GM12891 (cell line): Measurements from ENCODE around the gene FOXL3.

ENCODE experiments used
- DNase-seq: peaks from one replicate; pipeline ENCODE4 v3.0.0; 2011; ENCODE audit warnings: low spot score; ENCODE audit not compliant: insufficient read length
- FAIRE-seq: peaks from 2 replicates; lab custom pipeline; 2011; peaks lifted over from hg19 to GRCh38; lab: Jason Lieb, UNC
- PAX5 ChIP-seq: IDR thresholded peaks from 2 replicates; pipeline ENCODE4 v1.6.1; 2011; ENCODE audit warnings: low read length, moderate library complexity, mild to moderate bottlenecking; ENCODE audit not compliant: insufficient read depth, severe bottlenecking
- POLR2A ChIP-seq: IDR thresholded peaks from 2 replicates; pipeline ENCODE4 v1.6.1; 2011; ENCODE audit warnings: low read depth, low read length, control low read depth
- POLR2AphosphoS5 ChIP-seq: IDR thresholded peaks from 2 replicates; pipeline ENCODE4 v1.6.1; 2011; ENCODE audit warnings: low read depth, low read length, control low read depth
- POU2F2 ChIP-seq: IDR thresholded peaks from 2 replicates; pipeline ENCODE4 v1.6.1; 2011; ENCODE audit warnings: low read depth, mild to moderate bottlenecking, control low read depth, low read length, moderate library complexity
- SPI1 ChIP-seq: IDR thresholded peaks from 2 replicates; pipeline ENCODE4 v1.6.1; 2011; ENCODE audit warnings: low read depth, low read length, control low read depth
- TAF1 ChIP-seq: IDR thresholded peaks from 2 replicates; pipeline ENCODE4 v1.6.1; 2011; ENCODE audit warnings: low read depth, low read length, control low read depth

The FOXL3 gene

GRCh38 chr7:336810-337566 lies 47.0 kb downstream of the FOXL3 start:
- FAIRE-seq = no peak
- no peak for DNase-seq
- TF ChIP-seq TAF1 = no peak

GRCh38 chr7:337567-337951 lies 47.6 kb downstream of the FOXL3 start:
- no peak for DNase-seq
- no peak for FAIRE-seq
- TF ChIP-seq POLR2A (no peak), SPI1 (no peak), POLR2AphosphoS5 (no peak), TAF1 (no peak), POU2F2 (no peak)

GRCh38 chr7:338295-339061 lies 48.5 kb downstream of the FOXL3 start:
- no peak for DNase-seq
- TF ChIP-seq POLR2AphosphoS5 (no peak), SPI1 (no peak), POU2F2 (no peak), TAF1 (no peak), POLR2A (no peak), PAX5 (no peak)
- no peak for FAIRE-seq

- FAIRE-seq (no peak), DNase-seq (no peak)
- TF ChIP-seq POLR2AphosphoS5 (no peak), POU2F2 (no peak), POLR2A (no peak), TAF1 (no peak), SPI1 (no peak), PAX5 (no peak)
These were observed 49.0 kb downstream of the FOXL3 start for GRCh38 chr7:339062-339342.

GRCh38 chr7:339696-340095 lies 49.7 kb downstream of the FOXL3 start:
- FAIRE-seq (no peak), DNase-seq (no peak)
- no peak for TF ChIP-seq PAX5

- FAIRE-seq = no peak
- TF ChIP-seq POU2F2 = no peak
- no peak for TF ChIP-seq POLR2A
- TF ChIP-seq PAX5 = no peak
- no peak for TF ChIP-seq TAF1
- no peak for TF ChIP-seq SPI1
- no peak for TF ChIP-seq POLR2AphosphoS5
- DNase-seq = no peak
These were observed 50.4 kb downstream of the FOXL3 start for GRCh38 chr7:340200-340937.
